H1 (cell line): ENCODE measurements around the gene MYBPHL. TPM values are rescaled to one million over a fixed set of nuclear protein-coding genes. Genes with fewer than 3 reads are reported as not detected.

Experiments used
- CTCF ChIA-PET: fragments of 300-600 bp; sonication (Branson Sonifier 250); formaldehyde crosslinking; loops from one replicate; lab custom pipeline; 2021; ENCODE audit not compliant: partially characterized antibody; lab: Charles Lee
- POLR2A ChIA-PET: fragments of 300-600 bp; sonication (Branson Sonifier 250); formaldehyde crosslinking; loops from one replicate; lab custom pipeline; 2021; ENCODE audit warnings: inconsistent platforms; ENCODE audit not compliant: partially characterized antibody; lab: Charles Lee
- DNase-seq, 2 experiments: peaks; one replicate each; pipeline versions ENCODE4 v3.0.0 to v3.0.0-alpha.2; 2010 to 2022; ENCODE audit warnings: low spot score in 2 of 2, low read depth in 1 of 2, mixed read lengths in 1 of 2
- FAIRE-seq: peaks from 2 replicates; lab custom pipeline; 2011; peaks lifted over from hg19 to GRCh38; lab: Jason Lieb, UNC
- H2AFZ ChIP-seq: 2 replicates; pipeline ENCODE4 v1.8.1; 2012; ENCODE audit warnings: low read length, inconsistent platforms
- H2AK5ac ChIP-seq: 2 replicates; pipeline ENCODE4 v1.6.1; 2013; ENCODE audit warnings: low read depth, low read length
- H2BK120ac ChIP-seq: replicated peaks from 2 replicates; pipeline ENCODE3; 2013; ENCODE audit warnings: low read depth, low read length, inconsistent platforms
- H2BK12ac ChIP-seq: 2 replicates; pipeline ENCODE4 v1.6.1; 2013; ENCODE audit warnings: low read depth, low read length
- H2BK15ac ChIP-seq: 2 replicates; pipeline ENCODE4 v1.6.1; 2013; ENCODE audit warnings: low read length
- H2BK20ac ChIP-seq: 2 replicates; pipeline ENCODE4 v1.6.1; 2013; ENCODE audit warnings: low read length
- H2BK5ac ChIP-seq: 2 replicates; pipeline ENCODE4 v1.6.1; 2013; ENCODE audit warnings: low read depth, low read length
- H3K14ac ChIP-seq: 2 replicates; pipeline ENCODE4 v1.6.1; 2013; ENCODE audit warnings: inconsistent platforms; ENCODE audit not compliant: insufficient read length
- H3K18ac ChIP-seq: 2 replicates; pipeline ENCODE4 v1.6.1; 2013; ENCODE audit warnings: low read length; ENCODE audit errors: extremely low read depth
- H3K23ac ChIP-seq: 2 replicates; pipeline ENCODE4 v1.6.1; 2013; ENCODE audit warnings: inconsistent platforms; ENCODE audit not compliant: insufficient read length
- H3K23me2 ChIP-seq: 2 replicates; pipeline ENCODE4 v1.6.1; 2013; ENCODE audit warnings: low read depth, low read length
- H3K27ac ChIP-seq: 2 replicates; pipeline ENCODE4 v1.6.1; 2011; ENCODE audit warnings: low read depth, low read length, inconsistent platforms
- H3K27me3 ChIP-seq, 4 experiments: replicated peaks in 1 of 4; 1 replicate in 1 of 4; 2 replicates in 3 of 4; pipeline versions ENCODE4 v1.6.1 to v1.8.1; 2011 to 2013; ENCODE audit warnings: low read length in 3 of 4, mild to moderate bottlenecking in 3 of 4, inconsistent platforms in 2 of 4, mixed read lengths in 2 of 4, moderate library complexity in 1 of 4; ENCODE audit not compliant: control insufficient read depth in 3 of 4, insufficient read depth in 3 of 4; ENCODE audit errors: extremely low read depth in 1 of 4
- H3K36me3 ChIP-seq, 4 experiments: 2 replicates each; pipeline versions ENCODE4 v1.6.1 to v1.8.1; 2011 to 2013; ENCODE audit warnings: mild to moderate bottlenecking in 4 of 4, low read length in 3 of 4, moderate library complexity in 2 of 4, control low read depth in 1 of 4, inconsistent platforms in 1 of 4; ENCODE audit not compliant: insufficient read depth in 4 of 4, control insufficient read depth in 2 of 4
- H3K4ac ChIP-seq: replicated peaks from 2 replicates; pipeline ENCODE3; 2013; ENCODE audit warnings: low read length, low read depth, mixed read lengths, inconsistent platforms; ENCODE audit not compliant: insufficient read length
- H3K4me1 ChIP-seq, 4 experiments: replicated peaks in 1 of 4; 1 replicate in 1 of 4; 2 replicates in 3 of 4; pipeline versions ENCODE4 v1.6.1 to v1.8.1; 2011 to 2013; ENCODE audit warnings: low read length in 3 of 4, inconsistent platforms in 2 of 4, mixed read lengths in 1 of 4; ENCODE audit not compliant: insufficient read depth in 4 of 4, control insufficient read depth in 3 of 4
- H3K4me2 ChIP-seq, 2 experiments: 2 replicates each; pipeline versions ENCODE4 v1.6.1 to v1.8.1; 2011 to 2013; ENCODE audit warnings: low read depth in 2 of 2, low read length in 2 of 2, control low read depth in 1 of 2, inconsistent platforms in 1 of 2, mild to moderate bottlenecking in 1 of 2; ENCODE audit not compliant: insufficient read depth in 1 of 2
- H3K4me3 ChIP-seq, 4 experiments: fragments of 200-600, 300-600 bp in 1 of 4; sonication (generic), shearing (Covaris generic), sonication (Bioruptor Twin) in 1 of 4; 2 replicates each; pipeline versions ENCODE4 v1.5.1 to v1.8.1; 2011 to 2016; ENCODE audit warnings: low read length in 4 of 4, low read depth in 3 of 4, control low read depth in 2 of 4, inconsistent platforms in 2 of 4, mild to moderate bottlenecking in 2 of 4, mixed read lengths in 1 of 4, moderate library complexity in 1 of 4; ENCODE audit not compliant: insufficient read depth in 2 of 4; ENCODE audit errors: extremely low read depth in 1 of 4
- H3K56ac ChIP-seq: replicated peaks from 2 replicates; pipeline ENCODE3; 2013; ENCODE audit warnings: low read depth, mild to moderate bottlenecking, mixed read lengths, low read length, inconsistent platforms; ENCODE audit not compliant: insufficient read length
- H3K79me1 ChIP-seq: 2 replicates; pipeline ENCODE4 v1.6.1; 2013; ENCODE audit warnings: low read depth, low read length, control low read depth
- H3K79me2 ChIP-seq, 2 experiments: 2 replicates each; pipeline versions ENCODE4 v1.6.1 to v1.8.1; 2012 to 2013; ENCODE audit warnings: low read length in 2 of 2, mild to moderate bottlenecking in 2 of 2, inconsistent platforms in 1 of 2; ENCODE audit not compliant: insufficient read depth in 2 of 2, control insufficient read depth in 1 of 2
- H3K9ac ChIP-seq, 4 experiments: replicated peaks in 1 of 4; 1 replicate in 1 of 4; 2 replicates in 3 of 4; pipeline versions ENCODE4 v1.6.1 to v1.8.1; 2011 to 2013; ENCODE audit warnings: low read depth in 3 of 4, low read length in 3 of 4, control low read depth in 2 of 4, mild to moderate bottlenecking in 2 of 4, moderate library complexity in 2 of 4, inconsistent platforms in 1 of 4; ENCODE audit errors: extremely low read depth in 1 of 4
- H3K9me3 ChIP-seq, 2 experiments: 2 replicates each; pipeline versions ENCODE4 v1.6.1 to v1.8.1; 2012 to 2013; ENCODE audit warnings: mild to moderate bottlenecking in 2 of 2, moderate library complexity in 2 of 2, control low read depth in 1 of 2, inconsistent platforms in 1 of 2, low read depth in 1 of 2, low read length in 1 of 2, mixed read lengths in 1 of 2; ENCODE audit not compliant: insufficient read depth in 2 of 2
- H4K20me1 ChIP-seq, 2 experiments: replicated peaks in 1 of 2; 2 replicates each; pipeline versions ENCODE3 to v1.8.1; 2011 to 2013; ENCODE audit warnings: inconsistent platforms in 2 of 2, low read length in 2 of 2, mild to moderate bottlenecking in 1 of 2; ENCODE audit not compliant: insufficient read depth in 2 of 2, control insufficient read depth in 1 of 2
- H4K5ac ChIP-seq: 2 replicates; pipeline ENCODE4 v1.6.1; 2013; ENCODE audit warnings: low read length, low read depth, mixed read lengths, inconsistent platforms; ENCODE audit not compliant: insufficient read length
- H4K8ac ChIP-seq: 2 replicates; pipeline ENCODE4 v1.8.0; 2013; ENCODE audit warnings: mild to moderate bottlenecking, moderate library complexity, low read length, inconsistent platforms; ENCODE audit not compliant: insufficient read depth; ENCODE audit errors: extremely low read depth
- H4K91ac ChIP-seq: replicated peaks from 2 replicates; pipeline ENCODE3; 2013; ENCODE audit warnings: low read length, mixed read lengths, inconsistent platforms; ENCODE audit not compliant: insufficient read length
- CEBPB ChIP-seq: IDR thresholded peaks from 2 replicates; pipeline ENCODE4 v1.6.1; 2012; ENCODE audit warnings: low read depth, low read length
- RAD21 ChIP-seq, 2 experiments: IDR thresholded peaks in 1 of 2; conservative IDR thresholded peaks in 1 of 2; 2 replicates each; pipeline ENCODE4 v1.6.1; 2011; ENCODE audit warnings: low read depth in 2 of 2, low read length in 2 of 2, improper control_type of control experiment in 1 of 2, inconsistent platforms in 1 of 2, mild to moderate bottlenecking in 1 of 2, moderate library complexity in 1 of 2
- WGBS, 2 experiments: shearing (Covaris generic) in 1 of 2; methylation state at CpG; one replicate each; pipeline versions ENCODE4 v1.1.6 to v1.1.7; 2013 to 2015; ENCODE audit warnings: low lambda C conversion rate in 2 of 2, mixed read lengths in 2 of 2, inconsistent platforms in 1 of 2, low coverage in 1 of 2, missing lambda C conversion rate in 1 of 2; ENCODE audit not compliant: insufficient replicate concordance in 2 of 2, insufficient coverage in 1 of 2, insufficient read length in 1 of 2; ENCODE audit errors: extremely low coverage in 1 of 2, missing lambda C conversion rate in 1 of 2; 5-methylcytosine and 5-hydroxymethylcytosine counted together
- polyA plus RNA-seq, 7 experiments: library from polyadenylated mRNA; depleted of rRNA in 3 of 7; stranded (reverse) in 5 of 7; unstranded in 2 of 7; fragments of >200 nt in 5 of 7; fragments of 200-250 nt in 2 of 7; gene quantifications; 1 replicate in 5 of 7; 2 replicates in 1 of 7; 4 replicates in 1 of 7; pipeline versions ENCODE4 v1.2.1 to v1.2.3, GENCODE V29; 2011 to 2013; ENCODE audit warnings: missing spikeins in 2 of 7, mixed read lengths in 2 of 7
- total RNA-seq: library from RNA; stranded (reverse); fragmentation: NEBNext Ultra II Directional; extraction: Animal tissue kit (Norgen Biotek cat#: 25700); gene quantifications from 2 replicates; pipeline ENCODE4 v1.2.1, GENCODE V29; 2021
- TF ChIP-seq, protein P1 (sequence below), 3 experiments: IDR thresholded peaks; 1 replicate in 2 of 3; 2 replicates in 1 of 3; pipeline versions ENCODE4 v1.5.1 to v1.6.1; 2011; ENCODE audit warnings: low read length in 3 of 3, mild to moderate bottlenecking in 3 of 3, inconsistent platforms in 2 of 3, low read depth in 1 of 3, moderate library complexity in 1 of 3; ENCODE audit not compliant: insufficient read depth in 1 of 3; ENCODE audit errors: control extremely low read depth in 1 of 3

MYBPHL gene
- total and polyA plus RNA-seq, 2 of the 8 experiments (the other 6 are each of a cell fraction or from before 2014, with no cell fraction given) = 0.24 to 0.30 TPM

- no peak overlapping the region for H3K4me3 ChIP-seq
- no peak overlapping the region for H4K5ac ChIP-seq
- H3K9ac ChIP-seq = no peak overlapping the region
- no peak overlapping the region for H3K4ac ChIP-seq
- no peaks in the 10 kb centered on the region for H3K36me3 ChIP-seq
- H2BK12ac ChIP-seq = no peak overlapping the region
- no peak overlapping the region for H4K91ac ChIP-seq
- no peak overlapping the region for H3K27ac ChIP-seq
- WGBS, 2 experiments = 73% methylated on average over 12 of the region's 12 CpGs; no CpG with 5 or more reads in 1 of the 2 experiments
- no peak overlapping the region for H3K18ac ChIP-seq
- H2AFZ ChIP-seq = 0 out of 2 replicates have a peak overlapping the region, but pooled peaks have one; percentile 71
- POLR2A ChIA-PET = interaction anchor here (1.8 to 2.3 kb wide), 3 partner anchors 10 to 105 kb away, joined by 3 to 11 read pairs (median 9); partner anchors contain the start of genes MYBPHL and PSRC1
- no peak overlapping the region for H2BK120ac ChIP-seq
- CTCF ChIA-PET = interaction anchor here (0.6 to 4.6 kb wide), 15 partner anchors 10 to 237 kb away, joined by 3 to 34 read pairs (median 4); partner anchors contain the start of genes MYBPHL and SORT1
- H2AK5ac ChIP-seq = no peak overlapping the region
- peaks cover 0 to 4% (median 0%) of the 10 kb centered on the region in 4 experiments; a peak in 1 of 7 replicates for H3K4me1 ChIP-seq
- H2BK5ac ChIP-seq = no peak overlapping the region
- H4K8ac ChIP-seq = no peak overlapping the region
- no peak for FAIRE-seq
- no peak for DNase-seq
- H3K27me3 ChIP-seq = no peaks in the 10 kb centered on the region; a peak in 1 of 7 replicates
- no peak overlapping the region for H3K4me2 ChIP-seq
- no peaks in the 10 kb centered on the region for H3K9me3 ChIP-seq
- no peaks in the 10 kb centered on the region for H3K23me2 ChIP-seq
- no peaks in the 10 kb centered on the region for H4K20me1 ChIP-seq
- no peak overlapping the region for H3K14ac ChIP-seq
- H3K79me1 ChIP-seq = no peaks in the 10 kb centered on the region
- no peak overlapping the region for H3K56ac ChIP-seq
- no peaks in the 10 kb centered on the region for H3K79me2 ChIP-seq
- H2BK20ac ChIP-seq = no peak overlapping the region
- no peak overlapping the region for H2BK15ac ChIP-seq
- TF ChIP-seq, protein P1, sequence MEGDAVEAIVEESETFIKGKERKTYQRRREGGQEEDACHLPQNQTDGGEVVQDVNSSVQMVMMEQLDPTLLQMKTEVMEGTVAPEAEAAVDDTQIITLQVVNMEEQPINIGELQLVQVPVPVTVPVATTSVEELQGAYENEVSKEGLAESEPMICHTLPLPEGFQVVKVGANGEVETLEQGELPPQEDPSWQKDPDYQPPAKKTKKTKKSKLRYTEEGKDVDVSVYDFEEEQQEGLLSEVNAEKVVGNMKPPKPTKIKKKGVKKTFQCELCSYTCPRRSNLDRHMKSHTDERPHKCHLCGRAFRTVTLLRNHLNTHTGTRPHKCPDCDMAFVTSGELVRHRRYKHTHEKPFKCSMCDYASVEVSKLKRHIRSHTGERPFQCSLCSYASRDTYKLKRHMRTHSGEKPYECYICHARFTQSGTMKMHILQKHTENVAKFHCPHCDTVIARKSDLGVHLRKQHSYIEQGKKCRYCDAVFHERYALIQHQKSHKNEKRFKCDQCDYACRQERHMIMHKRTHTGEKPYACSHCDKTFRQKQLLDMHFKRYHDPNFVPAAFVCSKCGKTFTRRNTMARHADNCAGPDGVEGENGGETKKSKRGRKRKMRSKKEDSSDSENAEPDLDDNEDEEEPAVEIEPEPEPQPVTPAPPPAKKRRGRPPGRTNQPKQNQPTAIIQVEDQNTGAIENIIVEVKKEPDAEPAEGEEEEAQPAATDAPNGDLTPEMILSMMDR (IDR thresholded peaks at IDR 0.05; ENCODE audit: control extremely low read depth in 1 of 3, insufficient read depth in 1 of 3, low read depth in 1 of 3, low read length in 3 of 3) = peak; percentile 13 to 26 (median 20); a peak in 2 of 4 replicates
- no peak for TF ChIP-seq CEBPB
- peak in 1 of 2 experiments; percentile 12; a peak in 1 of 4 replicates for TF ChIP-seq RAD21 (IDR thresholded peaks at IDR 0.05 in 1 of 2, conservative IDR thresholded peaks at IDR 0.05 in 1 of 2; ENCODE audit: low read depth in 2 of 2, low read length in 2 of 2)
- no peak overlapping the region for H3K23ac ChIP-seq
These were observed 10.9 kb downstream of the MYBPHL start for GRCh38 chr1:109295712-109296415.
